HCT116 (cell line): ENCODE results near the gene NBL1. TPM values are rescaled to one million over a fixed set of nuclear protein-coding genes. Genes with fewer than 3 reads are reported as not detected.

ENCODE experiments used
- ATAC-seq: fragments of 200-7000 bp; cut with Tn5 transposase; 2 replicates; pipeline ENCODE4 v1.9.1; 2020; ENCODE audit warnings: mild to moderate bottlenecking, moderate library complexity
- BruUV-seq: library from RNA; stranded (reverse); fragments of 400-500 nt; replicated peaks from 2 replicates; lab custom pipeline; 2021; lab: Mats Ljungman, UMichigan
- CTCF ChIA-PET: fragments of 300-600 bp; sonication (Branson Sonifier 250); formaldehyde crosslinking; loops from one replicate; lab custom pipeline; 2021; ENCODE audit warnings: antibody characterized with exemption; lab: Charles Lee
- POLR2A ChIA-PET: fragments of 300-600, 350-600 bp; sonication (Branson Sonifier 250); formaldehyde crosslinking; loops from one replicate; lab custom pipeline; 2021; ENCODE audit warnings: antibody characterized with exemption; lab: Charles Lee
- RAD21 ChIA-PET, 2 experiments: fragments of 300-600 bp; sonication (Branson Sonifier 250); formaldehyde crosslinking; loops; one replicate each; lab custom pipeline; 2023; ENCODE audit warnings: low total read pairs in 2 of 2; ENCODE audit not compliant: uncharacterized antibody in 2 of 2, unreplicated experiment in 2 of 2, low non-redundant PET in 1 of 2; lab: Charles Lee
- DNase-seq: peaks from one replicate; pipeline ENCODE4 v3.0.0-alpha.2; 2010; ENCODE audit warnings: low read depth, low spot score
- H2AFZ ChIP-seq: fragments of 200-600 bp; shearing (Covaris generic), sonication (generic); 2 replicates; pipeline ENCODE4 v1.6.1; 2017; ENCODE audit warnings: low read depth, mixed run types, mixed read lengths, antibody characterized with exemption, low read length; ENCODE audit not compliant: poor library complexity, severe bottlenecking
- H3K27ac ChIP-seq: 2 replicates; pipeline ENCODE4 v1.5.1; 2012; ENCODE audit warnings: low read depth, low read length
- H3K27me3 ChIP-seq: fragments of 200-600 bp; sonication (generic); 2 replicates; pipeline ENCODE4 v1.6.1; 2016; ENCODE audit warnings: mixed run types, low read length, mixed read lengths; ENCODE audit not compliant: insufficient read depth
- H3K36me3 ChIP-seq, 2 experiments: fragments of 200-500 bp in 1 of 2; fragments of 200-600 bp in 1 of 2; sonication (Bioruptor generic) in 1 of 2; sonication (generic) in 1 of 2; 2 replicates each; pipeline versions ENCODE4 v1.5.1 to v1.6.1; 2014 to 2016; ENCODE audit warnings: low read length in 2 of 2, inconsistent platforms in 1 of 2, mixed read lengths in 1 of 2, mixed run types in 1 of 2; ENCODE audit not compliant: insufficient read depth in 2 of 2, control insufficient read depth in 1 of 2
- H3K4me1 ChIP-seq, 2 experiments: fragments of 200-600 bp in 1 of 2; sonication (generic) in 1 of 2; 2 replicates each; pipeline versions ENCODE4 v1.5.1 to v1.6.1; 2012 to 2017; ENCODE audit warnings: low read length in 2 of 2, inconsistent platforms in 1 of 2, mild to moderate bottlenecking in 1 of 2, mixed read lengths in 1 of 2, mixed run types in 1 of 2, moderate library complexity in 1 of 2; ENCODE audit not compliant: insufficient read depth in 2 of 2, control insufficient read depth in 1 of 2
- H3K4me2 ChIP-seq: fragments of 200-600 bp; sonication (generic); 2 replicates; pipeline ENCODE4 v1.6.1; 2017; ENCODE audit warnings: mixed run types, low read length, mixed read lengths
- H3K4me3 ChIP-seq, 2 experiments: fragments of 200-600 bp in 1 of 2; sonication (generic) in 1 of 2; replicated peaks in 1 of 2; 2 replicates each; pipeline ENCODE4 v1.5.1; 2011 to 2016; ENCODE audit warnings: low read length in 2 of 2, control low read depth in 1 of 2, low read depth in 1 of 2, mild to moderate bottlenecking in 1 of 2, mixed read lengths in 1 of 2, mixed run types in 1 of 2
- H3K79me2 ChIP-seq: fragments of 200-600 bp; sonication (generic); 2 replicates; pipeline ENCODE4 v1.6.1; 2017; ENCODE audit warnings: mild to moderate bottlenecking, mixed run types, low read length, moderate library complexity, mixed read lengths; ENCODE audit not compliant: insufficient read depth
- H3K9ac ChIP-seq: fragments of 200-600 bp; sonication (generic); 2 replicates; pipeline ENCODE4 v1.6.1; 2016; ENCODE audit warnings: low read length, mixed read lengths
- H3K9me2 ChIP-seq: fragments of 200-600 bp; sonication (generic), shearing (Covaris generic); 2 replicates; pipeline ENCODE4 v1.6.1; 2017; ENCODE audit warnings: mixed run types, mild to moderate bottlenecking, moderate library complexity; ENCODE audit not compliant: insufficient read depth
- H3K9me3 ChIP-seq, 2 experiments: fragments of 200-500 bp in 1 of 2; fragments of 200-600 bp in 1 of 2; sonication (Bioruptor generic) in 1 of 2; sonication (generic) in 1 of 2; 2 replicates each; pipeline ENCODE4 v1.6.1; 2014 to 2017; ENCODE audit warnings: low read length in 2 of 2, mixed read lengths in 2 of 2, inconsistent platforms in 1 of 2, low read depth in 1 of 2, mild to moderate bottlenecking in 1 of 2, mixed run types in 1 of 2, moderate library complexity in 1 of 2; ENCODE audit not compliant: control insufficient read depth in 1 of 2, insufficient read depth in 1 of 2
- H4K20me1 ChIP-seq: fragments of 200-600 bp; sonication (generic), shearing (Covaris generic); 2 replicates; pipeline ENCODE4 v1.6.1; 2017; ENCODE audit warnings: mixed run types, mild to moderate bottlenecking, moderate library complexity; ENCODE audit not compliant: insufficient read depth
- CBX3 ChIP-seq: IDR thresholded peaks from 2 replicates; pipeline ENCODE4 v1.6.1; 2012; ENCODE audit warnings: low read depth
- CEBPB ChIP-seq: IDR thresholded peaks from 2 replicates; pipeline ENCODE4 v1.6.1; 2012; ENCODE audit warnings: low read depth
- CTCF ChIP-seq, 3 experiments: fragments of 200-600 bp in 1 of 3; sonication (generic) in 1 of 3; IDR thresholded peaks in 2 of 3; conservative IDR thresholded peaks in 1 of 3; 2 replicates each; pipeline ENCODE4 v1.5.1; 2012 to 2017; ENCODE audit warnings: low read depth in 2 of 3, low read length in 2 of 3, antibody characterized with exemption in 1 of 3, borderline replicate concordance in 1 of 3, control low read depth in 1 of 3, mild to moderate bottlenecking in 1 of 3, mixed read lengths in 1 of 3, mixed run types in 1 of 3, moderate library complexity in 1 of 3; ENCODE audit not compliant: insufficient read depth in 1 of 3
- FOSL1 ChIP-seq: IDR thresholded peaks from 2 replicates; pipeline ENCODE4 v1.6.1; 2012; ENCODE audit warnings: low read depth
- JUND ChIP-seq: IDR thresholded peaks from 2 replicates; pipeline ENCODE4 v1.6.1; 2012
- MAX ChIP-seq: IDR thresholded peaks from 2 replicates; pipeline ENCODE4 v1.6.1; 2012
- POLR2A ChIP-seq: IDR thresholded peaks from 2 replicates; pipeline ENCODE4 v1.7.0; 2011; ENCODE audit warnings: borderline replicate concordance; ENCODE audit not compliant: insufficient read depth, insufficient read length; ENCODE audit errors: extremely low read depth
- POLR2AphosphoS5 ChIP-seq: IDR thresholded peaks from 2 replicates; pipeline ENCODE4 v1.6.1; 2011; ENCODE audit warnings: mild to moderate bottlenecking, low read depth, low read length, moderate library complexity
- TCF7L2 ChIP-seq: IDR thresholded peaks from 2 replicates; pipeline ENCODE4 v1.7.0; 2011; ENCODE audit warnings: borderline replicate concordance, inconsistent platforms; ENCODE audit not compliant: insufficient read depth, insufficient read length; ENCODE audit errors: extremely low read depth
- intact Hi-C: fragments of 100-400 bp; cut with micrococcal nuclease; formaldehyde crosslinking; loops from 2 replicates; pipeline ENCODE4 v1.10.0; 2022
- total RNA-seq: library from RNA; stranded (reverse); gene quantifications from one replicate; pipeline ENCODE4 v1.2.1, GENCODE V29; 2021; ENCODE audit not compliant: unreplicated experiment

NBL1 gene
- total RNA-seq, 1 experiment from 2014 or later, result 75.4 TPM

- TF ChIP-seq JUND, result no peak
- no peak for TF ChIP-seq POLR2A
- no peak for TF ChIP-seq CTCF (IDR thresholded peaks at IDR 0.05 in 2 of 3, conservative IDR thresholded peaks at IDR 0.05 in 1 of 3; ENCODE audit: borderline replicate concordance in 1 of 3, insufficient read depth in 1 of 3, low read depth in 2 of 3, low read length in 2 of 3)
- TF ChIP-seq MAX, result no peak
- TF ChIP-seq TCF7L2, result no peak
- no peak for TF ChIP-seq FOSL1
- no peak for TF ChIP-seq POLR2AphosphoS5
Measured at GRCh38 chr1:19639999-19640362, 4.1 kb upstream of the NBL1 start (continued).

GRCh38 chr1:19640363-19641316 is 3.5 kb upstream of the NBL1 start:
- ATAC-seq, result no peak

More at GRCh38 chr1:19640363-19641316, 3.5 kb upstream of the NBL1 start:
- POLR2A ChIA-PET, result no interaction called here
- RAD21 ChIA-PET, result interaction anchor here in 1 of 2 experiments (0.7 kb wide), 1 partner anchor 1999 kb away, joined by 3 read pairs; no protein-coding TSS in a partner anchor
- intact Hi-C loops, result loop anchor here (5.0 kb wide), 2 partner anchors 43 to 153 kb away; partner anchors contain the start of gene CAPZB
- H3K9me3 ChIP-seq, result no peaks in the 10 kb centered on the region
- H4K20me1 ChIP-seq, result no peaks in the 10 kb centered on the region
- H3K27ac ChIP-seq, result no peak overlapping the region
- H3K9me2 ChIP-seq, result no peaks in the 10 kb centered on the region
- no peak overlapping the region for H2AFZ ChIP-seq
- H3K9ac ChIP-seq, result no peak overlapping the region
- no TSS peak for BruUV-seq
- peaks cover 12% of the 10 kb centered on the region; the same call in 1 of the 2 replicates for H3K79me2 ChIP-seq
- peaks cover 30 to 45% of the 10 kb centered on the region in 2 experiments for H3K4me1 ChIP-seq
- CTCF ChIA-PET, result interaction anchor here (0.7 to 1.9 kb wide), 3 partner anchors 8 to 58 kb away, joined by 3 to 6 read pairs (median 6); no protein-coding TSS in a partner anchor
- peak overlapping the region; percentile 15; the same call in 1 of the 2 replicates for H3K4me2 ChIP-seq
- DNase-seq, result peak; percentile 6
- H3K27me3 ChIP-seq, result no peaks in the 10 kb centered on the region
- no peak overlapping the region for H3K4me3 ChIP-seq
- TF ChIP-seq CTCF (IDR thresholded peaks at IDR 0.05 in 2 of 3, conservative IDR thresholded peaks at IDR 0.05 in 1 of 3; ENCODE audit: borderline replicate concordance in 1 of 3, insufficient read depth in 1 of 3, low read depth in 2 of 3, low read length in 2 of 3), result peak in 2 of 3 experiments; percentile 6 to 16; a peak in 1 of 6 replicates
- no peak for TF ChIP-seq CEBPB
- peak; percentile 54; the same call in 1 of the 2 replicates for TF ChIP-seq MAX
- peak; percentile 52; the same call in 1 of the 2 replicates for TF ChIP-seq CBX3
- H3K36me3 ChIP-seq, result no peaks in the 10 kb centered on the region
